CD4-positive, alpha-beta memory T cell (primary cell): ENCODE results near the gene NLGN4Y. TPM values are rescaled to one million over a fixed set of nuclear protein-coding genes. Genes with fewer than 3 reads are reported as not detected.
"Not testable (repeated sequence)": the region's sequence is repeated elsewhere in the genome, so short reads cannot be mapped to it uniquely, and the experiment has no call there.

Experiments
- CTCF ChIA-PET: fragments of 350-600 bp; sonication (Branson Sonifier 250); formaldehyde crosslinking; loops from one replicate; lab custom pipeline; 2021; ENCODE audit warnings: inconsistent platforms; ENCODE audit not compliant: partially characterized antibody; lab: Charles Lee
- POLR2A ChIA-PET: fragments of 350-600 bp; sonication (Branson Sonifier 250); formaldehyde crosslinking; loops from one replicate; lab custom pipeline; 2021; ENCODE audit not compliant: partially characterized antibody; lab: Charles Lee
- DNase-seq, 5 donors: peaks; one replicate each; pipeline versions ENCODE4 v3.0.0 to v3.0.0-alpha.2; 2020 to 2022; ENCODE audit warnings: mixed read lengths in 1 of 5
- H3K27ac ChIP-seq: one replicate; pipeline ENCODE4 v1.7.0; 2013; ENCODE audit warnings: low read depth, low read length
- H3K27me3 ChIP-seq: 2 replicates; pipeline ENCODE4 v1.7.0; 2013; ENCODE audit warnings: mild to moderate bottlenecking, low read length, moderate library complexity; ENCODE audit not compliant: insufficient read depth
- H3K36me3 ChIP-seq: 2 replicates; pipeline ENCODE4 v1.7.0; 2013; ENCODE audit warnings: mild to moderate bottlenecking, low read length, moderate library complexity; ENCODE audit not compliant: insufficient read depth
- H3K4me1 ChIP-seq: 2 replicates; pipeline ENCODE4 v1.7.0; 2013; ENCODE audit warnings: mild to moderate bottlenecking, low read length, moderate library complexity; ENCODE audit not compliant: insufficient read depth
- H3K4me3 ChIP-seq, 2 donors: one replicate each; pipeline ENCODE4 v1.7.0; 2013; ENCODE audit warnings: low read length in 2 of 2, mild to moderate bottlenecking in 1 of 2
- H3K9me3 ChIP-seq, 2 donors: one replicate each; pipeline ENCODE4 v1.7.0; 2013; ENCODE audit warnings: low read length in 2 of 2, control low read depth in 1 of 2; ENCODE audit not compliant: control insufficient read depth in 1 of 2
- H3K27ac Mint-ChIP-seq, 7 donors: one replicate each; pipeline ENCODE4 v1.8.0; 2020 to 2021; ENCODE audit warnings: mixed read lengths in 7 of 7, mild to moderate bottlenecking in 6 of 7, inconsistent platforms in 3 of 7, moderate library complexity in 3 of 7
- H3K27me3 Mint-ChIP-seq, 2 donors: one replicate each; pipeline ENCODE4 v1.8.0; 2020 to 2021; ENCODE audit warnings: mixed read lengths in 2 of 2
- H3K36me3 Mint-ChIP-seq, 2 donors: one replicate each; pipeline ENCODE4 v1.8.0; 2020 to 2021; ENCODE audit warnings: mixed read lengths in 2 of 2, inconsistent platforms in 1 of 2, mild to moderate bottlenecking in 1 of 2
- H3K4me1 Mint-ChIP-seq, 4 donors: one replicate each; pipeline ENCODE4 v1.8.0; 2020 to 2021; ENCODE audit warnings: mixed read lengths in 4 of 4, mild to moderate bottlenecking in 1 of 4
- H3K4me3 Mint-ChIP-seq, 8 donors: one replicate each; pipeline ENCODE4 v1.8.0; 2020 to 2021; ENCODE audit warnings: mixed read lengths in 8 of 8, mild to moderate bottlenecking in 7 of 8, moderate library complexity in 6 of 8, inconsistent platforms in 3 of 8
- H3K9me3 Mint-ChIP-seq, 8 donors: one replicate each; pipeline ENCODE4 v1.8.0; 2020 to 2021; ENCODE audit warnings: mixed read lengths in 8 of 8, mild to moderate bottlenecking in 5 of 8, inconsistent platforms in 3 of 8, moderate library complexity in 1 of 8
- intact Hi-C: fragments of 100-400 bp; cut with micrococcal nuclease; formaldehyde crosslinking; loops from one replicate; pipeline ENCODE4 v1.15.1; 2023
- polyA plus RNA-seq, 2 donors: library from polyadenylated mRNA; unstranded; fragments of 300-500 nt; fragmentation: Illumina TruSeq; gene quantifications; one replicate each; pipeline ENCODE4 v1.2.3, GENCODE V29; 2021
- total RNA-seq, 2 experiments: library from RNA; stranded (reverse); gene quantifications; one replicate each; pipeline ENCODE4 v1.2.3, GENCODE V29; 2021

Gene NLGN4Y
- total and polyA plus RNA-seq, 4 experiments from 2014 or later = 4.6 to 6.0 TPM; not detected in 2

GRCh38 chrY:14829366-14829885 is 305.1 kb downstream of the NLGN4Y start:
- Mint-ChIP-seq H3K9me3 (no peaks in the 10 kb centered on the region), H3K27me3 (no peaks in the 10 kb centered on the region), H3K27ac (no peak overlapping the region), H3K36me3 (no peaks in the 10 kb centered on the region), H3K4me1 (peaks cover 0 to 7% (median 3%) of the 10 kb centered on the region in 4 donors), H3K4me3 (no peak overlapping the region)
- ChIA-PET CTCF (no interaction called here), POLR2A (no interaction called here)
- intact Hi-C loops = no loop called here
- Histone ChIP-seq H3K4me3 (no peak overlapping the region), H3K9me3 (no peaks in the 10 kb centered on the region), H3K36me3 (no peaks in the 10 kb centered on the region), H3K27ac (no peak overlapping the region), H3K4me1 (peaks cover 9% of the 10 kb centered on the region), H3K27me3 (no peaks in the 10 kb centered on the region)
- DNase-seq = no peak

- Mint-ChIP-seq H3K4me3 (peak overlapping the region in 1 of 8 donors; percentile 57), H3K9me3 (no peaks in the 10 kb centered on the region), H3K36me3 (no peaks in the 10 kb centered on the region), H3K27ac (peak overlapping the region in 2 of 7 donors; percentile 51 to 84), H3K27me3 (no peaks in the 10 kb centered on the region), H3K4me1 (peaks cover 0 to 15% (median 5%) of the 10 kb centered on the region in 4 donors)
- H3K4me1 ChIP-seq = peaks cover 19% of the 10 kb centered on the region
- CTCF ChIA-PET = no interaction called here
- intact Hi-C loops = no loop called here
- no peaks in the 10 kb centered on the region for H3K9me3 ChIP-seq
- H3K27me3 ChIP-seq = no peaks in the 10 kb centered on the region
- no peak overlapping the region for H3K27ac ChIP-seq
- no peaks in the 10 kb centered on the region for H3K36me3 ChIP-seq
- POLR2A ChIA-PET = no interaction called here
- H3K4me3 ChIP-seq = no peak overlapping the region
- DNase-seq = no peak
These were observed 310.1 kb downstream of the NLGN4Y start for GRCh38 chrY:14834103-14835060.

- Histone ChIP-seq H3K36me3 (no peaks in the 10 kb centered on the region), H3K9me3 (no peaks in the 10 kb centered on the region), H3K27me3 (no peaks in the 10 kb centered on the region), H3K4me3 (no peak overlapping the region), H3K27ac (no peak overlapping the region), H3K4me1 (peaks cover 19% of the 10 kb centered on the region)
- intact Hi-C loops = no loop called here
- ChIA-PET POLR2A (no interaction called here), CTCF (no interaction called here)
- no peak for DNase-seq
- Mint-ChIP-seq H3K36me3 (no peaks in the 10 kb centered on the region), H3K27ac (no peak overlapping the region), H3K27me3 (no peaks in the 10 kb centered on the region), H3K4me3 (no peak overlapping the region), H3K4me1 (peaks cover 0 to 15% (median 5%) of the 10 kb centered on the region in 4 donors), H3K9me3 (no peaks in the 10 kb centered on the region)
These were observed 313.1 kb downstream of the NLGN4Y start for GRCh38 chrY:14837466-14837865.

GRCh38 chrY:14850734-14851133 is 326.4 kb downstream of the NLGN4Y start:
- Mint-ChIP-seq H3K4me3 (no peak overlapping the region), H3K4me1 (no peaks in the 10 kb centered on the region), H3K9me3 (no peaks in the 10 kb centered on the region), H3K27me3 (peaks cover 1 to 2% of the 10 kb centered on the region in 2 donors), H3K27ac (no peak overlapping the region), H3K36me3 (no peaks in the 10 kb centered on the region)
- CTCF ChIA-PET = no interaction called here
- DNase-seq = no peak
- no peaks in the 10 kb centered on the region for H3K27me3 ChIP-seq
- no peaks in the 10 kb centered on the region for H3K4me1 ChIP-seq
- POLR2A ChIA-PET = no interaction called here
- intact Hi-C loops = no loop called here
- H3K27ac ChIP-seq = no peak overlapping the region
- H3K36me3 ChIP-seq = no peaks in the 10 kb centered on the region
- H3K9me3 ChIP-seq = no peaks in the 10 kb centered on the region
- no peak overlapping the region for H3K4me3 ChIP-seq

GRCh38 chrY:14860448-14860847 is 336.1 kb downstream of the NLGN4Y start:
- Mint-ChIP-seq H3K36me3 (no peaks in the 10 kb centered on the region), H3K9me3 (no peaks in the 10 kb centered on the region), H3K4me3 (no peak overlapping the region), H3K27me3 (peaks cover 4% of the 10 kb centered on the region in 2 donors), H3K27ac (no peak overlapping the region), H3K4me1 (no peaks in the 10 kb centered on the region)
- ChIA-PET CTCF (no interaction called here), POLR2A (no interaction called here)
- no peaks in the 10 kb centered on the region for H3K9me3 ChIP-seq
- no peaks in the 10 kb centered on the region for H3K27me3 ChIP-seq
- H3K4me3 ChIP-seq = no peak overlapping the region
- intact Hi-C loops = no loop called here
- no peak overlapping the region for H3K27ac ChIP-seq
- H3K36me3 ChIP-seq = no peaks in the 10 kb centered on the region
- H3K4me1 ChIP-seq = no peaks in the 10 kb centered on the region
- DNase-seq = no peak

- H3K4me1 ChIP-seq, H3K4me3 ChIP-seq, H3K27ac Mint-ChIP-seq, intact Hi-C loops, H3K27ac ChIP-seq, H3K27me3 Mint-ChIP-seq, POLR2A ChIA-PET, H3K9me3 ChIP-seq, CTCF ChIA-PET, H3K9me3 Mint-ChIP-seq, H3K4me3 Mint-ChIP-seq, H3K36me3 Mint-ChIP-seq, H3K4me1 Mint-ChIP-seq, H3K36me3 ChIP-seq, DNase-seq, H3K27me3 ChIP-seq: not testable (repeated sequence)
These were observed 336.7 kb downstream of the NLGN4Y start for GRCh38 chrY:14861033-14861432.

- Histone ChIP-seq H3K27ac (no peak overlapping the region), H3K9me3 (no peaks in the 10 kb centered on the region), H3K36me3 (no peaks in the 10 kb centered on the region), H3K4me3 (no peak overlapping the region), H3K27me3 (no peaks in the 10 kb centered on the region), H3K4me1 (no peaks in the 10 kb centered on the region)
- no peak overlapping the region for H3K4me3 Mint-ChIP-seq
- H3K9me3 Mint-ChIP-seq = no peaks in the 10 kb centered on the region
- CTCF ChIA-PET = no interaction called here
- intact Hi-C loops = no loop called here
- POLR2A ChIA-PET = no interaction called here
- H3K36me3 Mint-ChIP-seq = no peaks in the 10 kb centered on the region
- no peaks in the 10 kb centered on the region for H3K4me1 Mint-ChIP-seq
- H3K27ac Mint-ChIP-seq = no peak overlapping the region
- H3K27me3 Mint-ChIP-seq = no peaks in the 10 kb centered on the region
- no peak for DNase-seq
These were observed 347.6 kb downstream of the NLGN4Y start for GRCh38 chrY:14871971-14872370.
